GM23248 (cell line): Measurements from ENCODE around the gene ZNF81. TPM values are rescaled to one million over a fixed set of nuclear protein-coding genes. Genes with fewer than 3 reads are reported as not detected.

ENCODE experiments used
- DNase-seq: peaks from one replicate; pipeline ENCODE4 v3.0.0-alpha.2; 2015
- H2AFZ ChIP-seq: fragments of 200-600 bp; sonication (generic); 2 replicates; pipeline ENCODE4 v1.6.1; 2016; ENCODE audit warnings: antibody characterized with exemption
- H3F3A ChIP-seq: fragments of 200-600 bp; sonication (generic); 2 replicates; pipeline ENCODE4 v1.6.1; 2016; ENCODE audit warnings: mild to moderate bottlenecking, antibody characterized with exemption, mixed run types; ENCODE audit not compliant: insufficient read depth
- H3K27ac ChIP-seq: fragments of 200-600 bp; sonication (generic); 2 replicates; pipeline ENCODE4 v1.5.1; 2016; ENCODE audit warnings: mild to moderate bottlenecking
- H3K27me3 ChIP-seq: fragments of 200-600 bp; sonication (generic); replicated peaks from 2 replicates; pipeline ENCODE4 v1.6.1; 2016; ENCODE audit warnings: mild to moderate bottlenecking; ENCODE audit not compliant: insufficient read depth
- H3K36me3 ChIP-seq: fragments of 200-600 bp; sonication (generic); 2 replicates; pipeline ENCODE4 v1.6.1; 2016; ENCODE audit warnings: low read depth, mild to moderate bottlenecking
- H3K4me1 ChIP-seq: fragments of 200-600 bp; sonication (generic); 2 replicates; pipeline ENCODE4 v1.6.1; 2016; ENCODE audit warnings: mild to moderate bottlenecking; ENCODE audit not compliant: insufficient read depth
- H3K4me2 ChIP-seq: fragments of 200-600 bp; sonication (generic); one replicate; pipeline ENCODE4 v1.6.1; 2016; ENCODE audit warnings: mild to moderate bottlenecking; ENCODE audit not compliant: unreplicated experiment
- H3K4me3 ChIP-seq: fragments of 200-600 bp; sonication (generic); 2 replicates; pipeline ENCODE4 v1.5.1; 2016; ENCODE audit warnings: mild to moderate bottlenecking
- H3K79me2 ChIP-seq: fragments of 200-600 bp; sonication (generic); 2 replicates; pipeline ENCODE4 v1.6.1; 2016; ENCODE audit warnings: mild to moderate bottlenecking; ENCODE audit not compliant: insufficient read depth
- H3K9ac ChIP-seq: fragments of 200-600 bp; sonication (generic); 2 replicates; pipeline ENCODE4 v1.6.1; 2016; ENCODE audit warnings: mild to moderate bottlenecking
- H3K9me2 ChIP-seq: fragments of 200-600 bp; sonication (generic); 2 replicates; pipeline ENCODE4 v1.6.1; 2016; ENCODE audit warnings: mixed run types, mild to moderate bottlenecking, moderate library complexity; ENCODE audit not compliant: insufficient read depth
- H3K9me3 ChIP-seq: fragments of 200-600 bp; sonication (generic); one replicate; pipeline ENCODE4 v1.6.1; 2017; ENCODE audit warnings: low read depth
- H4K20me1 ChIP-seq: fragments of 200-600 bp; sonication (generic); 2 replicates; pipeline ENCODE4 v1.6.0; 2016; ENCODE audit not compliant: insufficient read depth
- EZH2 ChIP-seq: fragments of 200-600 bp; sonication (generic); IDR thresholded peaks from 2 replicates; pipeline ENCODE4 v1.6.1; 2018; ENCODE audit warnings: antibody characterized with exemption, mild to moderate bottlenecking; ENCODE audit not compliant: insufficient read depth, poor library complexity, severe bottlenecking
- EZH2phosphoT487 ChIP-seq: fragments of 200-600 bp; sonication (generic); IDR thresholded peaks from 2 replicates; pipeline ENCODE4 v1.6.1; 2018; ENCODE audit warnings: antibody characterized with exemption, moderate library complexity, mild to moderate bottlenecking, low read depth; ENCODE audit not compliant: insufficient read depth
- WGBS, 2 experiments: methylation state at CpG; one replicate each; pipeline ENCODE4 v1.1.6; 2015 to 2017; ENCODE audit warnings: low lambda C conversion rate in 2 of 2, low coverage in 1 of 2; ENCODE audit errors: missing lambda C conversion rate in 2 of 2; 5-methylcytosine and 5-hydroxymethylcytosine counted together
- in situ Hi-C: fragments of 300-500 bp; cut with MboI; formaldehyde crosslinking; loops from 2 replicates; pipeline ENCODE4 v1.15.0; 2020
- polyA plus RNA-seq: library from polyadenylated mRNA; unstranded; fragments of >200 nt; fragmentation: Nextera tagmentation; extraction: Ambion mirVana; gene quantifications from 2 replicates; pipeline ENCODE4 v1.2.1, GENCODE V29; 2016
- total RNA-seq: library from RNA; depleted of rRNA; stranded (reverse); fragments of >200 nt; shearing (Covaris generic); gene quantifications from 2 replicates; pipeline ENCODE4 v1.2.3, GENCODE V29; 2014

ZNF81 gene
- total and polyA plus RNA-seq, 2 experiments from 2014 or later = 2.1 to 5.4 TPM

- TF ChIP-seq EZH2 = no peak
- TF ChIP-seq EZH2phosphoT487 = no peak
- H3K36me3 ChIP-seq = no peaks in the 10 kb centered on the region
- H4K20me1 ChIP-seq = no peaks in the 10 kb centered on the region
- DNase-seq = no peak
- no peaks in the 10 kb centered on the region for H3F3A ChIP-seq
- H2AFZ ChIP-seq = no peak overlapping the region
- 92 to 94% methylated on average over 2 to 3 of the region's 3 CpGs for WGBS, 2 experiments
- H3K4me3 ChIP-seq = no peak overlapping the region
- no peak overlapping the region for H3K27ac ChIP-seq
- H3K4me2 ChIP-seq = no peak overlapping the region
- H3K4me1 ChIP-seq = no peaks in the 10 kb centered on the region
- H3K9me2 ChIP-seq = no peaks in the 10 kb centered on the region
- no peaks in the 10 kb centered on the region for H3K9me3 ChIP-seq
- no peaks in the 10 kb centered on the region for H3K27me3 ChIP-seq
- H3K9ac ChIP-seq = no peak overlapping the region
- no peaks in the 10 kb centered on the region for H3K79me2 ChIP-seq
- in situ Hi-C loops = no loop called here
Observed at GRCh38 chrX:47864300-47864699, 27.6 kb downstream of the ZNF81 start.

GRCh38 chrX:47864785-47865184 lies 28.1 kb downstream of the ZNF81 start:
- H3K4me3 ChIP-seq = no peak overlapping the region
- H3K4me1 ChIP-seq = no peaks in the 10 kb centered on the region
- no peak overlapping the region for H2AFZ ChIP-seq
- TF ChIP-seq EZH2 = no peak
- no peak for TF ChIP-seq EZH2phosphoT487
- no peaks in the 10 kb centered on the region for H3K79me2 ChIP-seq
- no peaks in the 10 kb centered on the region for H3F3A ChIP-seq
- H4K20me1 ChIP-seq = no peaks in the 10 kb centered on the region
- DNase-seq = no peak
- 100% methylated on average over 1 of the region's 1 CpG for WGBS, 2 experiments
- no peak overlapping the region for H3K27ac ChIP-seq
- H3K9ac ChIP-seq = no peak overlapping the region
- no peaks in the 10 kb centered on the region for H3K36me3 ChIP-seq
- no peaks in the 10 kb centered on the region for H3K27me3 ChIP-seq
- no peak overlapping the region for H3K4me2 ChIP-seq
- no peaks in the 10 kb centered on the region for H3K9me2 ChIP-seq
- no peaks in the 10 kb centered on the region for H3K9me3 ChIP-seq
- in situ Hi-C loops = no loop called here

- no peaks in the 10 kb centered on the region for H3K79me2 ChIP-seq
- H2AFZ ChIP-seq = no peak overlapping the region
- H3K27me3 ChIP-seq = no peaks in the 10 kb centered on the region
- WGBS, 2 experiments = 95 to 100% methylated on average over 3 of the region's 3 CpGs
- no peak overlapping the region for H3K4me3 ChIP-seq
- H3K4me1 ChIP-seq = no peaks in the 10 kb centered on the region
- in situ Hi-C loops = no loop called here
- no peaks in the 10 kb centered on the region for H3K9me3 ChIP-seq
- H3K9me2 ChIP-seq = no peaks in the 10 kb centered on the region
- TF ChIP-seq EZH2 = no peak
- no peak for TF ChIP-seq EZH2phosphoT487
- H4K20me1 ChIP-seq = no peaks in the 10 kb centered on the region
- no peak overlapping the region for H3K9ac ChIP-seq
- no peak overlapping the region for H3K4me2 ChIP-seq
- H3K36me3 ChIP-seq = no peaks in the 10 kb centered on the region
- H3K27ac ChIP-seq = no peak overlapping the region
- H3F3A ChIP-seq = no peaks in the 10 kb centered on the region
- no peak for DNase-seq
Observed at GRCh38 chrX:47873123-47873522, 36.4 kb downstream of the ZNF81 start.

- H2AFZ ChIP-seq = no peak overlapping the region
- H3K9me3 ChIP-seq = no peaks in the 10 kb centered on the region
- DNase-seq = no peak
- H3K4me2 ChIP-seq = no peak overlapping the region
- H3K4me3 ChIP-seq = no peak overlapping the region
- H3F3A ChIP-seq = no peaks in the 10 kb centered on the region
- in situ Hi-C loops = no loop called here
- H3K27me3 ChIP-seq = no peaks in the 10 kb centered on the region
- no peaks in the 10 kb centered on the region for H3K9me2 ChIP-seq
- no peaks in the 10 kb centered on the region for H3K4me1 ChIP-seq
- no peak for TF ChIP-seq EZH2
- TF ChIP-seq EZH2phosphoT487 = no peak
- no peak overlapping the region for H3K27ac ChIP-seq
- H3K36me3 ChIP-seq = no peaks in the 10 kb centered on the region
- 100% methylated on average over 6 of the region's 6 CpGs for WGBS, 2 experiments
- H3K9ac ChIP-seq = no peak overlapping the region
- no peaks in the 10 kb centered on the region for H3K79me2 ChIP-seq
- no peaks in the 10 kb centered on the region for H4K20me1 ChIP-seq
Observed at GRCh38 chrX:47877327-47877726, 40.6 kb downstream of the ZNF81 start.

- 94 to 100% methylated on average over 2 to 3 of the region's 3 CpGs for WGBS, 2 experiments
- no peaks in the 10 kb centered on the region for H3K9me2 ChIP-seq
- H3K27me3 ChIP-seq = no peaks in the 10 kb centered on the region
- TF ChIP-seq EZH2phosphoT487 (no peak), EZH2 (no peak)
- H3K4me1 ChIP-seq = no peaks in the 10 kb centered on the region
- no peaks in the 10 kb centered on the region for H4K20me1 ChIP-seq
- H2AFZ ChIP-seq = no peak overlapping the region
- no peak overlapping the region for H3K27ac ChIP-seq
- H3F3A ChIP-seq = no peaks in the 10 kb centered on the region
- no peaks in the 10 kb centered on the region for H3K36me3 ChIP-seq
- no peak overlapping the region for H3K4me2 ChIP-seq
- in situ Hi-C loops = no loop called here
- H3K9ac ChIP-seq = no peak overlapping the region
- H3K9me3 ChIP-seq = no peaks in the 10 kb centered on the region
- H3K4me3 ChIP-seq = no peak overlapping the region
- no peak for DNase-seq
- no peaks in the 10 kb centered on the region for H3K79me2 ChIP-seq
Observed at GRCh38 chrX:47878198-47878597, 41.5 kb downstream of the ZNF81 start.
